Naive thymus-derived CD4-positive, alpha-beta T cell (primary cell): Measurements from ENCODE around the gene ORC1. TPM values are rescaled to one million over a fixed set of nuclear protein-coding genes. Genes with fewer than 3 reads are reported as not detected.
A peak's percentile ranks its signal among the peaks of the same experiment; 100 is the strongest.

Experiments used
- ATAC-seq: fragments of 150-1000 bp; cut with Tn5 transposase; 2 replicates; pipeline ENCODE4 v1.10.0; 2021; ENCODE audit warnings: mild to moderate bottlenecking, moderate library complexity
- CTCF ChIA-PET: fragments of 350-600 bp; sonication (Branson Sonifier 250); formaldehyde crosslinking; loops from one replicate; lab custom pipeline; 2021; ENCODE audit warnings: antibody characterized with exemption; lab: Charles Lee
- POLR2A ChIA-PET: fragments of 350-600 bp; sonication (Branson Sonifier 250); formaldehyde crosslinking; loops from one replicate; lab custom pipeline; 2021; ENCODE audit warnings: antibody characterized with exemption, inconsistent platforms; lab: Charles Lee
- DNase-seq, 9 donors: peaks; one replicate each; pipeline versions ENCODE4 v3.0.0 to v3.0.0-alpha.2; 2020 to 2022; ENCODE audit warnings: mixed read lengths in 1 of 9
- H3K27ac ChIP-seq: one replicate; pipeline ENCODE4 v1.7.0; 2013; ENCODE audit warnings: mild to moderate bottlenecking, low read depth, low read length, moderate library complexity
- H3K27me3 ChIP-seq, 2 donors: one replicate each; pipeline ENCODE4 v1.7.0; 2013; ENCODE audit warnings: low read length in 2 of 2, mild to moderate bottlenecking in 2 of 2, moderate library complexity in 2 of 2; ENCODE audit not compliant: control insufficient read depth in 2 of 2, insufficient read depth in 2 of 2
- H3K36me3 ChIP-seq, 3 experiments: 1 replicate in 2 of 3; 2 replicates in 1 of 3; pipeline ENCODE4 v1.7.0; 2013; ENCODE audit warnings: low read length in 3 of 3, mild to moderate bottlenecking in 3 of 3, moderate library complexity in 1 of 3; ENCODE audit not compliant: insufficient read depth in 3 of 3, control insufficient read depth in 2 of 3
- H3K4me1 ChIP-seq, 2 donors: one replicate each; pipeline ENCODE4 v1.7.0; 2013; ENCODE audit warnings: low read length in 2 of 2, mild to moderate bottlenecking in 2 of 2, moderate library complexity in 1 of 2; ENCODE audit not compliant: control insufficient read depth in 2 of 2, insufficient read depth in 2 of 2
- H3K4me3 ChIP-seq: 2 replicates; pipeline ENCODE4 v1.7.0; 2013; ENCODE audit warnings: mild to moderate bottlenecking, low read length
- H3K9me3 ChIP-seq, 3 experiments: 1 replicate in 2 of 3; 2 replicates in 1 of 3; pipeline ENCODE4 v1.7.0; 2013; ENCODE audit warnings: low read length in 3 of 3; ENCODE audit not compliant: control insufficient read depth in 2 of 3
- H3K27ac Mint-ChIP-seq, 9 donors: one replicate each; pipeline ENCODE4 v1.8.0; 2020 to 2022; ENCODE audit warnings: mixed read lengths in 9 of 9, mild to moderate bottlenecking in 8 of 9, moderate library complexity in 5 of 9, inconsistent platforms in 2 of 9
- H3K27me3 Mint-ChIP-seq, 5 donors: one replicate each; pipeline ENCODE4 v1.8.0; 2021 to 2022; ENCODE audit warnings: mixed read lengths in 5 of 5, mild to moderate bottlenecking in 1 of 5
- H3K36me3 Mint-ChIP-seq, 5 donors: one replicate each; pipeline ENCODE4 v1.8.0; 2020 to 2022; ENCODE audit warnings: mixed read lengths in 5 of 5, mild to moderate bottlenecking in 3 of 5, inconsistent platforms in 1 of 5
- H3K4me1 Mint-ChIP-seq, 7 donors: one replicate each; pipeline ENCODE4 v1.8.0; 2020 to 2022; ENCODE audit warnings: mixed read lengths in 7 of 7, mild to moderate bottlenecking in 3 of 7, inconsistent platforms in 1 of 7
- H3K4me3 Mint-ChIP-seq, 10 donors: one replicate each; pipeline ENCODE4 v1.8.0; 2020 to 2022; ENCODE audit warnings: mild to moderate bottlenecking in 10 of 10, mixed read lengths in 10 of 10, moderate library complexity in 6 of 10, inconsistent platforms in 2 of 10
- H3K9me3 Mint-ChIP-seq, 11 donors: one replicate each; pipeline ENCODE4 v1.8.0; 2020 to 2022; ENCODE audit warnings: mixed read lengths in 11 of 11, mild to moderate bottlenecking in 4 of 11, inconsistent platforms in 1 of 11, moderate library complexity in 1 of 11
- intact Hi-C, 2 donors: fragments of 100-400 bp; cut with micrococcal nuclease; formaldehyde crosslinking; loops; one replicate each; pipeline ENCODE4 v1.15.1; 2023
- polyA plus RNA-seq, 2 donors: library from polyadenylated mRNA; unstranded; fragments of 300-500 nt; fragmentation: Illumina TruSeq; gene quantifications; one replicate each; pipeline ENCODE4 v1.2.3, GENCODE V29; 2021
- total RNA-seq, 6 experiments: library from RNA in 5 of 6; stranded (reverse) in 5 of 6; gene quantifications; 1 replicate in 5 of 6; 2 replicates in 1 of 6; pipeline ENCODE4 v1.2.3 and lab custom pipeline; 2021 to 2026

Gene ORC1
- total and polyA plus RNA-seq, 7 experiments from 2014 or later = 0.74 to 25.2 (median 1.2) TPM; not detected in 1

DNA sequence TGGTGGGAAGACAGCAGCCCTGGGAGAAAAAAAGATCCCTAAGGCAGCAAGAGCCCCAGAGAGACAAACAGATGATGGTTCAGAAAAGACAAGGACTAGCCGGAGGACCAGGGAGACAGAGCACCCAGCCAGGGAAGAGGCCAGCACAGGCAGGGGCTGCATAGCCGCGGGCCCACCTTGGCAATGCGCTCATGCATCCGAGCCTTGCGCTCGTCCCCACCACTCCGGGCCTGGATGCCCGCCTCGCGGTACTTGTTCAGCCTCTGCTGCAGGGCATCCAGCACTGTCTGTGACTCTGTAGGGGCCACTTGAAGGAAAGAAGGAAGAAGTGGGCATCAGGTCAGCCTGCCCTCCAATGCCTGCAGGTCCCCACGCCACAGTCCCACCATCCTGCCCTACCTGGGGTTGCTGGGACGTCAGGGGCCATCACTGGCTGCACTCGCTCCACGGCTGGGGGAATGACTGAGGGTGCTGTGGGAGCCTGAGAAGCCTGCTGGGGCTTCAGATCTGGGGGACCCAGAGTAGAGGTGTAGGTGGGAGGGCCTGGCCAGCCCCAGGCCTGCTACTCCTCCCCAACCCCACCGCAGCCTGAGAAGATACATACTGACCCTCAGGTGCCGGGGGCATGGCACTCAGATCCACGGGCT lies 45.2 kb downstream of the ORC1 start:
- H3K4me3 Mint-ChIP-seq = no peak overlapping the region
- Histone ChIP-seq H3K4me3 (no peak overlapping the region), H3K27me3 (no peaks in the 10 kb centered on the region), H3K4me1 (peaks cover 0 to 7% of the 10 kb centered on the region in 2 donors), H3K9me3 (no peaks in the 10 kb centered on the region), H3K36me3 (peaks cover 46 to 90% (median 71%) of the 10 kb centered on the region in 3 experiments), H3K27ac (no peak overlapping the region)
- intact Hi-C loops = no loop called here
- H3K36me3 Mint-ChIP-seq = peaks cover 15 to 64% (median 27%) of the 10 kb centered on the region in 5 donors
- no peaks in the 10 kb centered on the region for H3K27me3 Mint-ChIP-seq
- ATAC-seq (no peak), DNase-seq (no peak)
- peaks cover 10 to 19% (median 13%) of the 10 kb centered on the region in 7 donors for H3K4me1 Mint-ChIP-seq
- peak overlapping the region in 5 of 9 donors; percentile 10 to 65 (median 36) for H3K27ac Mint-ChIP-seq
- ChIA-PET POLR2A (no interaction called here), CTCF (no interaction called here)
- no peaks in the 10 kb centered on the region for H3K9me3 Mint-ChIP-seq

DNA sequence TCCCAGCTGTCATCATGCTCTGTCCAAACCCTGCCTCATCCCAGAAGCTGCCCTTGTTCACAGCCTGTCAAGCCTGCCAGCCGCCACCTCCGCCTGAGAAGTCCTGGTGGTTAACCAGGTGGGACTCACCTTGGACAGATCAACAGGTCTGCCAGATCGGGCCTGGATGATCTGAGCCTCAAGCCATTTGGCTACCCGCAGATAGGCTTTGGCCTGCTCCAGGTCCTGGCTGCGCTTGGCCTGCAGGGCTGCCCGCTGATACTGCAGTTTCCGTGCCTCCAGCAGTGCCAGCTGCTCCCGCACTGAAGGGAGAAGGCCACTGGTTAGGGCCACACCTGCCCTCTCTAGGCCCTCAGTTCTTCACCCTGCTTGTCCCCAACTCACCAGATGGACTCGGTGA lies 46.8 kb downstream of the ORC1 start:
- ChIA-PET CTCF (no interaction called here), POLR2A (no interaction called here)
- Histone ChIP-seq H3K36me3 (peaks cover 43 to 100% (median 68%) of the 10 kb centered on the region in 3 experiments), H3K4me3 (no peak overlapping the region), H3K27ac (no peak overlapping the region), H3K4me1 (peaks cover 0 to under 1% of the 10 kb centered on the region in 2 donors), H3K27me3 (no peaks in the 10 kb centered on the region), H3K9me3 (no peaks in the 10 kb centered on the region)
- Mint-ChIP-seq H3K9me3 (no peaks in the 10 kb centered on the region), H3K27me3 (no peaks in the 10 kb centered on the region), H3K4me3 (no peak overlapping the region), H3K4me1 (peaks cover 5 to 11% (median 9%) of the 10 kb centered on the region in 7 donors), H3K27ac (peak overlapping the region in 1 of 9 donors; percentile 56), H3K36me3 (peaks cover 22 to 73% (median 27%) of the 10 kb centered on the region in 5 donors)
- intact Hi-C loops = no loop called here
- DNase-seq (no peak), ATAC-seq (no peak)

DNA sequence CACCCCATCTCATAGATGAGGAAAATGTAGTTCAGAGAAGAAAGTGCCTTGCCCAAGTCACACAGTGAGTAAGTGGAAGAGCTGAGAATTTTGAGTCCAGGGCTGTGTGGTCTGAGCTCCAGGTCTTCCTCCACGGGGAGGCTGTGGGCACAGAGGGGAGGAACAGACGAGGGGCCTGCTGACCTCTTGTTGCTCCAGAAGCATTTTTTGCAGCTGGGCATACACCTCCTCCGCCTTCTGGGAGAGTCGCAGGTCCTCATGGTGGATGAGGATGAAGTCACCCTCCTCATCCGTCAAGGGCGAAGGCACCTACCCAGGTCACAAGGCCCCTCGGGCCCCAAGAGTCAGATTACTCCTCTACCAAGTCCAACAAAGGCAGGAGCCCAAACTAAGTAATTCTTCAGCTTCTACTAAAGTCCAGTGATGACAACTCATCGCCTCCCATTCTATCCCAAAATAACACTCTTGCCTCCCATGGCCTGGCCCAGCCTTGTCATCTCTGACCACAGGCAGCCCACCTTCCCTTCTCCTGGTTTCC lies 47.3 kb downstream of the ORC1 start:
- Mint-ChIP-seq H3K9me3 (no peaks in the 10 kb centered on the region), H3K27ac (peak overlapping the region in 6 of 9 donors; percentile 3 to 68 (median 11))

DNA sequence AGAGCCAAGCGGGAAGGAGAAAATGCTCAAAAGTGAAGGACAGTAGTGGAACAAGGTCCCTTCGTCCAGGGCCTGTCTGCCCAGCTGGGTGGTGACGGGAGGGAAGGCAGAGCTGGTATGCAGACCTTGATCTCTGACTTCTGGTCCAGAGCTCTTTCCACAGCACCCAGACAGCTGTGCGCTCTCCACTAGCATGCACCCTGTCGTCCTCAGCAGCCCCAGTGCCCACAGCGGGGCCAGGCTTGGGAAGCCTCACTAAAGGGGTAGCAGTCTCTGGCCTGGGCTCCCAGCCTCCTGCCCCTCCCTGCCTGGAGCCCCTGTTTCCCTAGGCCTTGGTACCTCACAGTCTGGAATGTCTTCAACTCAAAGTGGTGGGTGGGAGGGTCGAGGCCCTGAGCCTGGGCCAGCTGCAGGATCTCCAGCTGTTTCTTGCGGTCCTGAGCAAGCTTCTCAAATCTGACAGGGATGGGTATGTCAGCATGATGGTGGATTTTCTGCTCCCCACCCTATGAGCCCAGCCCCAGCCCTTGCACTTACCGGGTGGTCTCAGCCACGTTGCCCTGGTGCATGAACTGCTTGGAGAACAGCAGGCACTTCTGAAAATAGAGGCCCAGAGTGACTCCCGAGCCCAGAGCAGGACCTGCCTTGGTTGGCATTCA lies 48.2 kb downstream of the ORC1 start:
- peak overlapping the region in 4 of 9 donors; percentile 12 to 72 (median 53) for H3K27ac Mint-ChIP-seq
- intact Hi-C loops = no loop called here
- no peak overlapping the region for H3K4me3 ChIP-seq
- H3K9me3 Mint-ChIP-seq = no peaks in the 10 kb centered on the region
- no peaks in the 10 kb centered on the region for H3K4me1 ChIP-seq
- H3K4me3 Mint-ChIP-seq = no peak overlapping the region
- ATAC-seq = no peak
- no peak overlapping the region for H3K27ac ChIP-seq
- CTCF ChIA-PET = no interaction called here
- no peak for DNase-seq
- peaks cover 0 to 8% (median 0%) of the 10 kb centered on the region in 7 donors for H3K4me1 Mint-ChIP-seq
- H3K9me3 ChIP-seq = no peaks in the 10 kb centered on the region
- no peaks in the 10 kb centered on the region for H3K27me3 Mint-ChIP-seq
- H3K36me3 Mint-ChIP-seq = peaks cover 21 to 64% (median 27%) of the 10 kb centered on the region in 5 donors
- POLR2A ChIA-PET = no interaction called here
- peaks cover 38 to 85% (median 62%) of the 10 kb centered on the region in 3 experiments for H3K36me3 ChIP-seq
- H3K27me3 ChIP-seq = no peaks in the 10 kb centered on the region

More for the DNA sequence above, 47.3 kb downstream of the ORC1 start:
- Histone ChIP-seq H3K27me3 (no peaks in the 10 kb centered on the region), H3K4me3 (no peak overlapping the region), H3K9me3 (no peaks in the 10 kb centered on the region), H3K4me1 (no peaks in the 10 kb centered on the region), H3K36me3 (peaks cover 39 to 94% (median 64%) of the 10 kb centered on the region in 3 experiments), H3K27ac (no peak overlapping the region)
- H3K36me3 Mint-ChIP-seq = peaks cover 22 to 73% (median 27%) of the 10 kb centered on the region in 5 donors
- ATAC-seq (no peak), DNase-seq (no peak)
- peaks cover 4 to 11% (median 5%) of the 10 kb centered on the region in 7 donors for H3K4me1 Mint-ChIP-seq
- ChIA-PET POLR2A (no interaction called here), CTCF (no interaction called here)
- no peaks in the 10 kb centered on the region for H3K27me3 Mint-ChIP-seq
- no peak overlapping the region for H3K4me3 Mint-ChIP-seq
- intact Hi-C loops = no loop called here

DNA sequence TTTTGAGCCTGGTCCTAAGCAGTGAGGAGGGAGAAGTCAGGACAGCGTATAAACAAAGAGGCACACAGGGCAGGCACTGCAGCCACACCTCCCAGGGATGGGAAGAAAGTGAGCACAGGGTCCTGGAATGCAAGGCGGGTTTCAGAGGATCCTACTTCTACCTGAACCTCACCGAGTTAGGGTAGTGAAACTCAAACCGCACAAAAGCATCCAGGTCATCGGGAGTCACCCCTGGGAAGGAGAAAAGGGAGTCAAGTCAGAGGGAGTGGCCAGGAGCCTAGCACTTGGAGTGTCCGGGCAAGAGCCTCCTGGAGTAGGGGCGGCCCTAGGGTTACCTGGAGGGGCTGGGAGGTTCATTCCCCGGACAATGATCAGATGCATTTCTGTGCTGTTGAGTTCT lies 48.8 kb downstream of the ORC1 start:
- POLR2A ChIA-PET = no interaction called here
- H3K36me3 ChIP-seq = peaks cover 38 to 80% (median 59%) of the 10 kb centered on the region in 3 experiments
- no peaks in the 10 kb centered on the region for H3K9me3 ChIP-seq
- no peak overlapping the region for H3K4me3 ChIP-seq
- intact Hi-C loops = no loop called here
- Mint-ChIP-seq H3K27me3 (no peaks in the 10 kb centered on the region), H3K4me1 (peaks cover 0 to 8% (median 0%) of the 10 kb centered on the region in 7 donors), H3K36me3 (peaks cover 21 to 60% (median 27%) of the 10 kb centered on the region in 5 donors), H3K4me3 (no peak overlapping the region), H3K27ac (peak overlapping the region in 2 of 9 donors; percentile 32 to 72), H3K9me3 (no peaks in the 10 kb centered on the region)
- H3K27ac ChIP-seq = no peak overlapping the region
- ATAC-seq (no peak), DNase-seq (no peak)
- CTCF ChIA-PET = no interaction called here
- H3K27me3 ChIP-seq = no peaks in the 10 kb centered on the region
- H3K4me1 ChIP-seq = no peaks in the 10 kb centered on the region

DNA sequence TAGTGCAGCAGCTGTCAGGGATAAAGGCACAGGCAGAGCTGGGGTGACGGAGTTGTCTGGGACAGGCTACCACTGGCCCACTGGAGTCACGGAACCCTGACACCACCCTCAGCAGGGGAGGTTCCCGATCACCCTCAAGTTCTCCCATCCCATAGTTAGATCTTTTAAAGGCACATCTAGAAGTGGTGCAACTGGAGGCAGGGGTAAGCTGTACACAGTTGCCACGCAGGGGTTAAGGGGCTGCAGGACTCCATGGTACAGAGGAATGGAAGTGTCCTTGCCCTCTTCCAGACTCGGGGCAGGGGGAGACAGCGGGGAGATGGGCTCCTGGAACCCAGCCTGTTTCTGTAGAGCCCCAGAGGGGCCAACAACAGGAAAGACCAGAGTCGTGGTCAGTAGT lies 51.5 kb downstream of the ORC1 start:
- ChIA-PET CTCF (no interaction called here), POLR2A (no interaction called here)
- Mint-ChIP-seq H3K4me3 (no peak overlapping the region), H3K36me3 (peaks cover 12 to 42% (median 24%) of the 10 kb centered on the region in 5 donors), H3K27ac (peak overlapping the region in 6 of 9 donors; percentile 10 to 72 (median 24)), H3K27me3 (no peaks in the 10 kb centered on the region), H3K4me1 (peaks cover 3 to 11% (median 8%) of the 10 kb centered on the region in 7 donors), H3K9me3 (no peaks in the 10 kb centered on the region)
- Histone ChIP-seq H3K9me3 (no peaks in the 10 kb centered on the region), H3K27me3 (no peaks in the 10 kb centered on the region), H3K27ac (no peak overlapping the region), H3K4me1 (no peaks in the 10 kb centered on the region), H3K4me3 (no peak overlapping the region), H3K36me3 (peaks cover 19 to 52% (median 39%) of the 10 kb centered on the region in 3 experiments)
- ATAC-seq = no peak
- intact Hi-C loops = no loop called here
- no peak for DNase-seq
